HUES64 (cell line): Measurements from ENCODE around the gene RREB1. TPM values are rescaled to one million over a fixed set of nuclear protein-coding genes. Genes with fewer than 3 reads are reported as not detected.

Experiments
- H3K27ac ChIP-seq: 2 replicates; pipeline ENCODE4 v1.7.0; 2013; ENCODE audit warnings: low read depth, low read length, inconsistent platforms
- H3K27me3 ChIP-seq: 2 replicates; pipeline ENCODE4 v1.6.1; 2013; ENCODE audit warnings: mild to moderate bottlenecking, low read length; ENCODE audit not compliant: insufficient read depth
- H3K36me3 ChIP-seq: 2 replicates; pipeline ENCODE4 v1.6.1; 2013; ENCODE audit warnings: mild to moderate bottlenecking, low read length; ENCODE audit not compliant: insufficient read depth
- H3K4me1 ChIP-seq: 2 replicates; pipeline ENCODE4 v1.6.1; 2013; ENCODE audit warnings: mild to moderate bottlenecking, low read length, moderate library complexity; ENCODE audit not compliant: insufficient read depth
- H3K4me3 ChIP-seq: 2 replicates; pipeline ENCODE4 v1.5.1; 2013; ENCODE audit warnings: mild to moderate bottlenecking, low read length, moderate library complexity
- H3K9ac ChIP-seq: 2 replicates; pipeline ENCODE4 v1.6.1; 2013; ENCODE audit warnings: mild to moderate bottlenecking, low read depth, low read length
- H3K9me3 ChIP-seq: 2 replicates; pipeline ENCODE4 v1.6.1; 2013; ENCODE audit warnings: low read depth, low read length; ENCODE audit not compliant: insufficient read depth
- WGBS: fragments of 150-250, 120-280 bp; methylation state at CpG from one replicate; pipeline ENCODE4 v1.1.7; 2013; ENCODE audit warnings: missing lambda C conversion rate; 5-methylcytosine and 5-hydroxymethylcytosine counted together
- polyA plus RNA-seq, 2 experiments: library from polyadenylated mRNA; stranded (reverse); fragments of 50-300 nt; gene quantifications; one replicate each; pipeline ENCODE4 v1.2.3, GENCODE V29; 2013

RREB1 gene
- 11.2 TPM for polyA plus RNA-seq (2013, experiment 1 of 2)
- polyA plus RNA-seq (2013, experiment 2 of 2): 13.5 TPM

GRCh38 chr6:7107578-7108195, at the start of gene RREB1:
TSS of gene RREB1 (plus strand) at chr6:7107961. CDS start at chr6:7181912, 73,951 bp downstream.
- peak within 1 kb of the TSS; percentile 89 for H3K9ac ChIP-seq
- peak within 1 kb of the TSS; percentile 99 for H3K4me3 ChIP-seq
- peak within 1 kb of the TSS; percentile 48 for H3K27ac ChIP-seq
- H3K9me3 ChIP-seq: no peaks in the 10 kb centered on the region
- peaks cover 40% of the 10 kb centered on the region for H3K27me3 ChIP-seq
- no peaks in the 10 kb centered on the region for H3K36me3 ChIP-seq
- WGBS: under 1% methylated on average over 54 of the region's 59 CpGs
- peaks cover 36% of the 10 kb centered on the region for H3K4me1 ChIP-seq

GRCh38 chr6:7058250-7058923, 49.4 kb upstream of the RREB1 start:
- Histone ChIP-seq H3K4me3 (no peak overlapping the region), H3K4me1 (no peaks in the 10 kb centered on the region), H3K9me3 (no peaks in the 10 kb centered on the region), H3K27me3 (peaks cover 6% of the 10 kb centered on the region; the same call in 1 of the 2 replicates), H3K9ac (no peak overlapping the region), H3K27ac (no peak overlapping the region), H3K36me3 (no peaks in the 10 kb centered on the region)
- WGBS: 83% methylated on average over 4 of the region's 4 CpGs

GRCh38 chr6:7060769-7061516, 46.8 kb upstream of the RREB1 start:
- Histone ChIP-seq H3K9me3 (no peaks in the 10 kb centered on the region), H3K36me3 (no peaks in the 10 kb centered on the region), H3K9ac (no peak overlapping the region), H3K27me3 (no peaks in the 10 kb centered on the region), H3K27ac (no peak overlapping the region), H3K4me3 (no peak overlapping the region), H3K4me1 (no peaks in the 10 kb centered on the region)
- 95% methylated on average over 6 of the region's 6 CpGs for WGBS

GRCh38 chr6:7062451-7063162, 45.2 kb upstream of the RREB1 start:
- H3K27me3 ChIP-seq: no peaks in the 10 kb centered on the region
- no peak overlapping the region for H3K4me3 ChIP-seq
- no peak overlapping the region for H3K9ac ChIP-seq
- 87% methylated on average over 11 of the region's 11 CpGs for WGBS
- no peaks in the 10 kb centered on the region for H3K9me3 ChIP-seq
- H3K4me1 ChIP-seq: no peaks in the 10 kb centered on the region
- H3K27ac ChIP-seq: no peak overlapping the region
- H3K36me3 ChIP-seq: no peaks in the 10 kb centered on the region

GRCh38 chr6:7067305-7067704, 40.5 kb upstream of the RREB1 start:
- no peak overlapping the region for H3K9ac ChIP-seq
- 84% methylated on average over 3 of the region's 3 CpGs for WGBS
- H3K36me3 ChIP-seq: no peaks in the 10 kb centered on the region
- H3K9me3 ChIP-seq: no peaks in the 10 kb centered on the region
- no peak overlapping the region for H3K4me3 ChIP-seq
- no peaks in the 10 kb centered on the region for H3K27me3 ChIP-seq
- H3K4me1 ChIP-seq: no peaks in the 10 kb centered on the region
- H3K27ac ChIP-seq: no peak overlapping the region

GRCh38 chr6:7071405-7071804, 36.4 kb upstream of the RREB1 start:
- no peaks in the 10 kb centered on the region for H3K9me3 ChIP-seq
- H3K4me1 ChIP-seq: no peaks in the 10 kb centered on the region
- no peaks in the 10 kb centered on the region for H3K27me3 ChIP-seq
- no peak overlapping the region for H3K27ac ChIP-seq
- H3K4me3 ChIP-seq: no peak overlapping the region
- WGBS: 98% methylated on average over 2 of the region's 2 CpGs
- H3K36me3 ChIP-seq: no peaks in the 10 kb centered on the region
- H3K9ac ChIP-seq: no peak overlapping the region

- no peaks in the 10 kb centered on the region for H3K4me1 ChIP-seq
- H3K9ac ChIP-seq: no peak overlapping the region
- WGBS: 95% methylated on average over 10 of the region's 10 CpGs
- H3K4me3 ChIP-seq: no peak overlapping the region
- H3K27me3 ChIP-seq: no peaks in the 10 kb centered on the region
- H3K27ac ChIP-seq: no peak overlapping the region
- H3K36me3 ChIP-seq: no peaks in the 10 kb centered on the region
- H3K9me3 ChIP-seq: no peaks in the 10 kb centered on the region
These were observed 34.5 kb upstream of the RREB1 start for GRCh38 chr6:7073082-7073820.

- no peak overlapping the region for H3K4me3 ChIP-seq
- H3K27me3 ChIP-seq: no peaks in the 10 kb centered on the region
- H3K36me3 ChIP-seq: no peaks in the 10 kb centered on the region
- H3K9me3 ChIP-seq: no peaks in the 10 kb centered on the region
- no peaks in the 10 kb centered on the region for H3K4me1 ChIP-seq
- no peak overlapping the region for H3K9ac ChIP-seq
- H3K27ac ChIP-seq: no peak overlapping the region
- WGBS: 88% methylated on average over 9 of the region's 9 CpGs
These were observed 33.8 kb upstream of the RREB1 start for GRCh38 chr6:7073821-7074525.

- H3K4me1 ChIP-seq: no peaks in the 10 kb centered on the region
- H3K9ac ChIP-seq: no peak overlapping the region
- WGBS: 94% methylated on average over 2 of the region's 3 CpGs
- H3K9me3 ChIP-seq: no peaks in the 10 kb centered on the region
- no peak overlapping the region for H3K27ac ChIP-seq
- no peak overlapping the region for H3K4me3 ChIP-seq
- no peaks in the 10 kb centered on the region for H3K27me3 ChIP-seq
- H3K36me3 ChIP-seq: no peaks in the 10 kb centered on the region
These were observed 32.9 kb upstream of the RREB1 start for GRCh38 chr6:7074870-7075269.

GRCh38 chr6:7075341-7076000, 32.3 kb upstream of the RREB1 start:
- no peak overlapping the region for H3K27ac ChIP-seq
- WGBS: 94% methylated on average over 7 of the region's 7 CpGs
- H3K4me1 ChIP-seq: no peaks in the 10 kb centered on the region
- no peaks in the 10 kb centered on the region for H3K9me3 ChIP-seq
- no peaks in the 10 kb centered on the region for H3K27me3 ChIP-seq
- no peak overlapping the region for H3K4me3 ChIP-seq
- H3K36me3 ChIP-seq: no peaks in the 10 kb centered on the region
- no peak overlapping the region for H3K9ac ChIP-seq
